GM23338 (cell line): ENCODE results near the gene OR2AJ1.

Experiments
- CREB1 ChIP-seq: fragments of 250-450 bp; sonication (Bioruptor Pico); IDR thresholded peaks from 2 replicates; pipeline ENCODE4 v1.5.0; 2020; ENCODE audit warnings: low read depth, mild to moderate bottlenecking, moderate library complexity
- CTCF ChIP-seq, 2 experiments: fragments of 200-600 bp in 1 of 2; sonication (generic) in 1 of 2; conservative IDR thresholded peaks; 2 replicates each; pipeline versions ENCODE4 v1.5.1 to v1.6.1; 2016 to 2017; ENCODE audit warnings: antibody characterized with exemption in 2 of 2, low read depth in 2 of 2, mild to moderate bottlenecking in 2 of 2, moderate library complexity in 1 of 2
- ETS1 ChIP-seq: IDR thresholded peaks from 2 replicates; pipeline ENCODE4 v1.6.1; 2016; ENCODE audit warnings: antibody characterized with exemption
- EZH2 ChIP-seq: fragments of 200-600 bp; sonication (generic); IDR thresholded peaks from one replicate; pipeline ENCODE4 v1.8.0; 2017; ENCODE audit warnings: antibody characterized with exemption, mild to moderate bottlenecking, low read depth; ENCODE audit not compliant: unreplicated experiment
- EZH2phosphoT487 ChIP-seq: fragments of 200-600 bp; sonication (generic); IDR thresholded peaks from one replicate; pipeline ENCODE4 v1.8.1; 2018; ENCODE audit warnings: antibody characterized with exemption; ENCODE audit not compliant: unreplicated experiment
- JUNB ChIP-seq: IDR thresholded peaks from one replicate; pipeline ENCODE4 v1.6.1; 2016; ENCODE audit warnings: antibody characterized with exemption; ENCODE audit not compliant: unreplicated experiment
- NANOG ChIP-seq: IDR thresholded peaks from 2 replicates; pipeline ENCODE4 v1.6.1; 2016; ENCODE audit warnings: antibody characterized with exemption, borderline replicate concordance
- POLR2AphosphoS5 ChIP-seq: IDR thresholded peaks from 2 replicates; pipeline ENCODE4 v1.6.1; 2016; ENCODE audit warnings: antibody characterized with exemption, low read depth
- STAT1 ChIP-seq: IDR thresholded peaks from one replicate; pipeline ENCODE4 v1.6.1; 2016; ENCODE audit warnings: antibody characterized with exemption; ENCODE audit not compliant: unreplicated experiment
- ZNF114 ChIP-seq: fragments of 250-450 bp; sonication (Bioruptor Pico); IDR thresholded peaks from 2 replicates; pipeline ENCODE4 v1.5.0; 2020; ENCODE audit warnings: mild to moderate bottlenecking, moderate library complexity
- ZNF331 ChIP-seq: fragments of 250-450 bp; sonication (Bioruptor Pico); IDR thresholded peaks from 2 replicates; pipeline ENCODE4 v1.5.0; 2020; ENCODE audit warnings: low read depth, mild to moderate bottlenecking, moderate library complexity
- ZNF462 ChIP-seq: fragments of 250-450 bp; sonication (Bioruptor Pico); IDR thresholded peaks from 2 replicates; pipeline ENCODE4 v1.5.0; 2020; ENCODE audit warnings: mild to moderate bottlenecking, moderate library complexity
- TF ChIP-seq, protein P1 (sequence below): IDR thresholded peaks from one replicate; pipeline ENCODE4 v1.6.1; 2018; ENCODE audit warnings: antibody characterized with exemption; ENCODE audit not compliant: unreplicated experiment

DNA sequence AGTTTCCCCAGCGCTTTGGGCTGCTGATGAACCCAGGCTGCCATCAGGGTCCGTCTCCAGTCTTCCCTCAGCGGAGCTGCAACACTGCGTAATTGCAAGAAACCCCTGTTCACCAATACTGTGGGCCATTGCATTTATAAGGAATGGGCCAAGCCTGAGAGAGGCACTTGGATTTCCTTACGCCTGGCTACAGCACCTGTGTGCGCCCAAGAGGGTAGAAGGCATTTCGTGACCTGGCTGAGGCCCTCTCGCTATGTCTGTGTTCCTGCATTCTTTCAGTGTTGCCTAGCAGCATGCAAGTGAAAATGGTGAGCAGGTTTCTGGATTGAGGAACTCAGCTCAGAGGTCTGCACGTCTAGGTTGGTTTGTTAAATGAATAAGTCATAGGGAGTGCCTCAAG lies 41.3 kb upstream of the OR2AJ1 start:
- TF ChIP-seq ETS1: no peak
- TF ChIP-seq EZH2phosphoT487: no peak
- no peak for TF ChIP-seq POLR2AphosphoS5
- TF ChIP-seq CTCF (conservative IDR thresholded peaks at IDR 0.05; ENCODE audit: low read depth in 2 of 2): no peak
- TF ChIP-seq EZH2: no peak
- TF ChIP-seq, protein P1, sequence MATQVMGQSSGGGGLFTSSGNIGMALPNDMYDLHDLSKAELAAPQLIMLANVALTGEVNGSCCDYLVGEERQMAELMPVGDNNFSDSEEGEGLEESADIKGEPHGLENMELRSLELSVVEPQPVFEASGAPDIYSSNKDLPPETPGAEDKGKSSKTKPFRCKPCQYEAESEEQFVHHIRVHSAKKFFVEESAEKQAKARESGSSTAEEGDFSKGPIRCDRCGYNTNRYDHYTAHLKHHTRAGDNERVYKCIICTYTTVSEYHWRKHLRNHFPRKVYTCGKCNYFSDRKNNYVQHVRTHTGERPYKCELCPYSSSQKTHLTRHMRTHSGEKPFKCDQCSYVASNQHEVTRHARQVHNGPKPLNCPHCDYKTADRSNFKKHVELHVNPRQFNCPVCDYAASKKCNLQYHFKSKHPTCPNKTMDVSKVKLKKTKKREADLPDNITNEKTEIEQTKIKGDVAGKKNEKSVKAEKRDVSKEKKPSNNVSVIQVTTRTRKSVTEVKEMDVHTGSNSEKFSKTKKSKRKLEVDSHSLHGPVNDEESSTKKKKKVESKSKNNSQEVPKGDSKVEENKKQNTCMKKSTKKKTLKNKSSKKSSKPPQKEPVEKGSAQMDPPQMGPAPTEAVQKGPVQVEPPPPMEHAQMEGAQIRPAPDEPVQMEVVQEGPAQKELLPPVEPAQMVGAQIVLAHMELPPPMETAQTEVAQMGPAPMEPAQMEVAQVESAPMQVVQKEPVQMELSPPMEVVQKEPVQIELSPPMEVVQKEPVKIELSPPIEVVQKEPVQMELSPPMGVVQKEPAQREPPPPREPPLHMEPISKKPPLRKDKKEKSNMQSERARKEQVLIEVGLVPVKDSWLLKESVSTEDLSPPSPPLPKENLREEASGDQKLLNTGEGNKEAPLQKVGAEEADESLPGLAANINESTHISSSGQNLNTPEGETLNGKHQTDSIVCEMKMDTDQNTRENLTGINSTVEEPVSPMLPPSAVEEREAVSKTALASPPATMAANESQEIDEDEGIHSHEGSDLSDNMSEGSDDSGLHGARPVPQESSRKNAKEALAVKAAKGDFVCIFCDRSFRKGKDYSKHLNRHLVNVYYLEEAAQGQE: no peak
- TF ChIP-seq CREB1 (CRISPR knock-in tag): no peak
- TF ChIP-seq STAT1: no peak
- no peak for TF ChIP-seq NANOG
- no peak for TF ChIP-seq ZNF114
- no peak for TF ChIP-seq JUNB
- TF ChIP-seq ZNF331: no peak
- TF ChIP-seq ZNF462 (CRISPR knock-in tag): no peak
